ENCODE measurements around the gene OSTF1.
A peak's percentile ranks its signal among the peaks of the same experiment; 100 is the strongest.

Gene OSTF1

GRCh38 chr9:75054368-75055001 lies 33.8 kb upstream of the OSTF1 start:
- DNase-seq (ENCODE audit: insufficient read length, low spot score): no peak
- no peak for FAIRE-seq
- TF ChIP-seq POLR2AphosphoS5 (IDR thresholded peaks at IDR 0.05; ENCODE audit: low read depth, low read length) (no peak), PAX5 (IDR thresholded peaks at IDR 0.05; ENCODE audit: insufficient read depth, low read length, severe bottlenecking) (no peak), TAF1 (IDR thresholded peaks at IDR 0.05; ENCODE audit: low read depth, low read length) (no peak), POU2F2 (IDR thresholded peaks at IDR 0.05; ENCODE audit: low read depth, low read length) (no peak), POLR2A (IDR thresholded peaks at IDR 0.05; ENCODE audit: low read depth, low read length) (no peak), SPI1 (IDR thresholded peaks at IDR 0.05; ENCODE audit: low read depth, low read length) (no peak)

GRCh38 chr9:75061169-75061568 lies 27.1 kb upstream of the OSTF1 start:
- TF ChIP-seq POU2F2 (IDR thresholded peaks at IDR 0.05; ENCODE audit: low read depth, low read length): no peak
- TF ChIP-seq POLR2A (IDR thresholded peaks at IDR 0.05; ENCODE audit: low read depth, low read length): no peak
- TF ChIP-seq POLR2AphosphoS5 (IDR thresholded peaks at IDR 0.05; ENCODE audit: low read depth, low read length): no peak
- no peak for TF ChIP-seq PAX5 (IDR thresholded peaks at IDR 0.05; ENCODE audit: insufficient read depth, low read length, severe bottlenecking)
- TF ChIP-seq TAF1 (IDR thresholded peaks at IDR 0.05; ENCODE audit: low read depth, low read length): no peak
- no peak for TF ChIP-seq SPI1 (IDR thresholded peaks at IDR 0.05; ENCODE audit: low read depth, low read length)
- FAIRE-seq (no peak), DNase-seq (ENCODE audit: insufficient read length, low spot score) (no peak)

GRCh38 chr9:75063556-75064305 lies 24.6 kb upstream of the OSTF1 start:
- FAIRE-seq (no peak), DNase-seq (ENCODE audit: insufficient read length, low spot score) (no peak)
- TF ChIP-seq POLR2AphosphoS5 (IDR thresholded peaks at IDR 0.05; ENCODE audit: low read depth, low read length): no peak
- no peak for TF ChIP-seq SPI1 (IDR thresholded peaks at IDR 0.05; ENCODE audit: low read depth, low read length)
- no peak for TF ChIP-seq TAF1 (IDR thresholded peaks at IDR 0.05; ENCODE audit: low read depth, low read length)
- no peak for TF ChIP-seq POLR2A (IDR thresholded peaks at IDR 0.05; ENCODE audit: low read depth, low read length)
- no peak for TF ChIP-seq POU2F2 (IDR thresholded peaks at IDR 0.05; ENCODE audit: low read depth, low read length)
- TF ChIP-seq PAX5 (IDR thresholded peaks at IDR 0.05; ENCODE audit: insufficient read depth, low read length, severe bottlenecking): no peak

GRCh38 chr9:75064307-75065025 lies 23.8 kb upstream of the OSTF1 start:
- no peak for TF ChIP-seq PAX5 (IDR thresholded peaks at IDR 0.05; ENCODE audit: insufficient read depth, low read length, severe bottlenecking)
- TF ChIP-seq SPI1 (IDR thresholded peaks at IDR 0.05; ENCODE audit: low read depth, low read length): no peak
- TF ChIP-seq POU2F2 (IDR thresholded peaks at IDR 0.05; ENCODE audit: low read depth, low read length): no peak
- no peak for TF ChIP-seq TAF1 (IDR thresholded peaks at IDR 0.05; ENCODE audit: low read depth, low read length)
- no peak for TF ChIP-seq POLR2AphosphoS5 (IDR thresholded peaks at IDR 0.05; ENCODE audit: low read depth, low read length)
- TF ChIP-seq POLR2A (IDR thresholded peaks at IDR 0.05; ENCODE audit: low read depth, low read length): no peak
- no peak for DNase-seq (ENCODE audit: insufficient read length, low spot score)
- no peak for FAIRE-seq

GRCh38 chr9:75065510-75065909 lies 22.8 kb upstream of the OSTF1 start:
- no peak for TF ChIP-seq TAF1 (IDR thresholded peaks at IDR 0.05; ENCODE audit: low read depth, low read length)
- no peak for TF ChIP-seq SPI1 (IDR thresholded peaks at IDR 0.05; ENCODE audit: low read depth, low read length)
- TF ChIP-seq PAX5 (IDR thresholded peaks at IDR 0.05; ENCODE audit: insufficient read depth, low read length, severe bottlenecking): no peak
- no peak for TF ChIP-seq POLR2AphosphoS5 (IDR thresholded peaks at IDR 0.05; ENCODE audit: low read depth, low read length)
- no peak for TF ChIP-seq POLR2A (IDR thresholded peaks at IDR 0.05; ENCODE audit: low read depth, low read length)
- TF ChIP-seq POU2F2 (IDR thresholded peaks at IDR 0.05; ENCODE audit: low read depth, low read length): no peak
- no peak for FAIRE-seq
- no peak for DNase-seq (ENCODE audit: insufficient read length, low spot score)

GRCh38 chr9:75067894-75068293 lies 20.4 kb upstream of the OSTF1 start:
- DNase-seq (ENCODE audit: insufficient read length, low spot score) (no peak), FAIRE-seq (no peak)
- TF ChIP-seq POU2F2 (IDR thresholded peaks at IDR 0.05; ENCODE audit: low read depth, low read length) (no peak), TAF1 (IDR thresholded peaks at IDR 0.05; ENCODE audit: low read depth, low read length) (no peak), PAX5 (IDR thresholded peaks at IDR 0.05; ENCODE audit: insufficient read depth, low read length, severe bottlenecking) (no peak), POLR2A (IDR thresholded peaks at IDR 0.05; ENCODE audit: low read depth, low read length) (no peak), POLR2AphosphoS5 (IDR thresholded peaks at IDR 0.05; ENCODE audit: low read depth, low read length) (no peak), SPI1 (IDR thresholded peaks at IDR 0.05; ENCODE audit: low read depth, low read length) (no peak)

GRCh38 chr9:75069171-75069570 lies 19.1 kb upstream of the OSTF1 start:
- FAIRE-seq: no peak
- no peak for TF ChIP-seq POU2F2 (IDR thresholded peaks at IDR 0.05; ENCODE audit: low read depth, low read length)
- no peak for TF ChIP-seq POLR2AphosphoS5 (IDR thresholded peaks at IDR 0.05; ENCODE audit: low read depth, low read length)
- TF ChIP-seq TAF1 (IDR thresholded peaks at IDR 0.05; ENCODE audit: low read depth, low read length): no peak
- no peak for TF ChIP-seq POLR2A (IDR thresholded peaks at IDR 0.05; ENCODE audit: low read depth, low read length)
- TF ChIP-seq PAX5 (IDR thresholded peaks at IDR 0.05; ENCODE audit: insufficient read depth, low read length, severe bottlenecking): no peak
- no peak for TF ChIP-seq SPI1 (IDR thresholded peaks at IDR 0.05; ENCODE audit: low read depth, low read length)

GRCh38 chr9:75071530-75072122 lies 16.7 kb upstream of the OSTF1 start:
- TF ChIP-seq POLR2AphosphoS5 (IDR thresholded peaks at IDR 0.05; ENCODE audit: low read depth, low read length): no peak
- TF ChIP-seq PAX5 (IDR thresholded peaks at IDR 0.05; ENCODE audit: insufficient read depth, low read length, severe bottlenecking): no peak
- no peak for TF ChIP-seq TAF1 (IDR thresholded peaks at IDR 0.05; ENCODE audit: low read depth, low read length)
- no peak for TF ChIP-seq POU2F2 (IDR thresholded peaks at IDR 0.05; ENCODE audit: low read depth, low read length)
- TF ChIP-seq SPI1 (IDR thresholded peaks at IDR 0.05; ENCODE audit: low read depth, low read length): no peak
- no peak for TF ChIP-seq POLR2A (IDR thresholded peaks at IDR 0.05; ENCODE audit: low read depth, low read length)
- FAIRE-seq (peak; percentile 87), DNase-seq (ENCODE audit: insufficient read length, low spot score) (no peak)

More at GRCh38 chr9:75069171-75069570, 19.1 kb upstream of the OSTF1 start:
- no peak for DNase-seq (ENCODE audit: insufficient read length, low spot score)
